A549 treated with Mapracorat at 1 μM for 4 hours (cell line): ENCODE results near the gene CABYR. TPM values are rescaled to one million over a fixed set of nuclear protein-coding genes. Genes with fewer than 3 reads are reported as not detected.

Experiments
- total RNA-seq: library from RNA; stranded (reverse); fragments of 200-300 nt; extraction: Qiagen RNA extraction; gene quantifications from 5 replicates; pipeline ENCODE4 v1.2.3, GENCODE V29; 2022

The CABYR gene
- 12.9 to 19.3 TPM (median 14.1 TPM) in 5 replicates for total RNA-seq

GRCh38 chr18:24138789-24139616 is at the start of gene CABYR:
TSS of gene CABYR (plus strand) at chr18:24139062. CDS start at chr18:24143115, 4,053 bp downstream.

Other genes with a start within 250 kb of the CABYR start
- gene TTC39C, start 124.3 kb upstream of the CABYR start, total RNA-seq = 14.9 to 19.9 TPM (median 17.2 TPM) in 5 replicates